ENCODE results near the gene KAT5. TPM values are rescaled to one million over a fixed set of nuclear protein-coding genes. Genes with fewer than 3 reads are reported as not detected.
"Not testable (repeated sequence)": the region's sequence is repeated elsewhere in the genome, so short reads cannot be mapped to it uniquely, and the experiment has no call there.

KAT5 gene
- polyA plus RNA-seq (ENCODE audit: insufficient read length in 10 of 10) = 10 to 100 TPM; 29.1 to 39.6 (median 34.4) TPM
- long read RNA-seq, donor 1, partial matches to known transcripts = 0 of 5 reads
- long read RNA-seq, donor 1, other reads (novel, unspliced or antisense) = 0 of 5 reads
- long read RNA-seq, donor 2, partial matches to known transcripts = 0 of 3 reads
- long read RNA-seq, donor 2, other reads (novel, unspliced or antisense) = 0 of 3 reads
- long read RNA-seq, donor 3 = 0 reads
- long read RNA-seq, donor 4, partial matches to known transcripts = 0 of 7 reads
- long read RNA-seq, donor 4, other reads (novel, unspliced or antisense) = 0 of 7 reads
- long read RNA-seq, donor 5, partial matches to known transcripts = 0 of 9 reads
- long read RNA-seq, donor 5, other reads (novel, unspliced or antisense) = 0 of 9 reads
- long read RNA-seq, donor 6, partial matches to known transcripts = 0 of 5 reads
- long read RNA-seq, donor 6, other reads (novel, unspliced or antisense) = 0 of 5 reads
- long read RNA-seq, donor 7, partial matches to known transcripts = 12 of 88 reads
- long read RNA-seq, donor 7, other reads (novel, unspliced or antisense) = 76 of 88 reads
- long read RNA-seq, donor 8, partial matches to known transcripts = 0 of 5 reads
- long read RNA-seq, donor 8, other reads (novel, unspliced or antisense) = 0 of 5 reads
- long read RNA-seq, donor 9, partial matches to known transcripts = 0 of 1 reads
- long read RNA-seq, donor 9, other reads (novel, unspliced or antisense) = 0 of 1 reads

DNA sequence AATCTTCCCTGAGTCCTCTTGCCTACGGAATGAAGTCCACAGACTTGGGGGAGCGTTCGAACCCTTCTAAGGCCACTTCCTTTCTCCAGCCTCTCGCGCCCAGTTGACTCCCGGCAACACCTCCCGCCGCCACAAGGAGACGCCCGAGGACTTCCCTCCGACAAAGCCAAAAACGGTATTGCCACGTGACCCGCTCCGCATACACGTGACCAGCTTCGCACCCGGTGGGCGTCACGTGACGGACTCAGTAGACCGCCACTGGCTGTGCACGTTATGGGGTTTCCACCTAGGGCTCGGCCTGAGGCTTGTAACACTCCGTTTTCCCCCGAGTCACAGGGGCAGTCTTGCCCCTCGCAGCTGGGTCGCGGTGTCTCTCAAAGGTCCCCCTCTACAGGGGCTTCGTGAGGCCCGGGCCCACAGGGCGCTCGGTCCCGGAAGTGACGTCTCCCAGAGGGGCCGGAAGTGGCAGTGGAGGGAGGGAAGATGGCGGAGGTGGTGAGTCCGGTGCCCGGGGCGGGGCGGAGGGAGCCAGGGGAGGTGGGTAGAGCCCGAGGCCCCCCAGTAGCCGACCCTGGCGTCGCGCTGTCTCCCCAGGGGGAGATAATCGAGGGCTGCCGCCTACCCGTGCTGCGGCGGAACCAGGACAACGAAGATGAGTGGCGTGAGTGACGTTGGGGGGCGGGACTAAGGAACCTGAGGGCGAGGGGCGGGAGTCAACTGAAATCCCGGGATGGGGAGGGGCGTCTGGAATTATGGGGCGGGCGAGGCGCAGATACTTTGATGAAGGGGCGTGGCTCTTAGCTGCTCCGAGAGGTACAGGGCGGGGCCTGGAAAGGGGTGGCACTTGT lies at the start of gene KAT5:
Gene KAT5 (plus strand): TSS at position 468 of the 848 bp plus-strand sequence. CDS start 16 bp downstream, at position 484.
- DNase-seq = peak; percentile 98 to 100 (median 98)

DNA sequence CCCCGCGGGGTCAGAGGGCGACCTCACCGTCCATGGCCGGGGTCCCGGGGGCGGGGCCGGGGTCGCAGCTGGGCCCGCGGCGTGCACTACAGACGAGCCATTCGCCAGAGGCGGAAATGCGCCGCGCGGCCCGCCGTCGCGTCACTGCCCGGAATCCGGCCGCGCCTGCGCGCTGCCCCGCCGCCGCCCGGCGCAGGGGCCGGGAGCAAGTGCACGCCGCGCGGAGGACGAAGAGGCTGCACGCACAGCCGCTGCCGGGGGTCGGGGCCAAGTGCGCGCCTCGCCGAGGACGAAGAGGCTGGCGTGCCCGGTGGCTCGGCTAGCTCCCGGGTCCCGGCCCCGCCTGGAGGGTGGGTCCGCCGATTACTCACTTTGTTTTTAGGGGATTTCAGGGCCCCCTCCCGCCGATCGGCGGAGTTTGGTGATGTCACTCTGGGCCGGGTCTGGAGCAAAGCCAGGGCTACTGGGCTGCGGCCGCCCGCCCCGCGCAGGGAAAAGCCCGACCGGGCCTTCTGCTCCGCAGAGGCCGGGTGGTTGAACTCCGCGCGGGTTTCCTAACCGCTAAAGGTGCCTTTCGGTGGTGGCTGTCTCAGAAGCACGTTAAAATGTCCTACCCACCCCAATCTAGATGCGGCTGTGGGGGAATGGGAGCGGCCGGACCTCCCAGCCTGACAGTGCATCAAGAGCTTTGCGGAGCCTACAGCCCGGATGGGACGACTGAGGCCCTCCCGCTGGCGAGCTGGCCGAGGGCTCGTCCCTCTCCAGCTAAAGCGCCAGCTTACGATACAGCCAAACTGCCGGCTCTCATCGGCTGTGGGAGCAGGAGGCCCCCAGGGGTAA lies 49.0 kb upstream of the KAT5 start, which contains the start of gene RELA:
Gene RELA (minus strand): TSS at position 118 of the 840 bp plus-strand sequence. CDS start 84 bp downstream, at position 34.
- DNase-seq = peak; percentile 96 to 99 (median 97)

DNA sequence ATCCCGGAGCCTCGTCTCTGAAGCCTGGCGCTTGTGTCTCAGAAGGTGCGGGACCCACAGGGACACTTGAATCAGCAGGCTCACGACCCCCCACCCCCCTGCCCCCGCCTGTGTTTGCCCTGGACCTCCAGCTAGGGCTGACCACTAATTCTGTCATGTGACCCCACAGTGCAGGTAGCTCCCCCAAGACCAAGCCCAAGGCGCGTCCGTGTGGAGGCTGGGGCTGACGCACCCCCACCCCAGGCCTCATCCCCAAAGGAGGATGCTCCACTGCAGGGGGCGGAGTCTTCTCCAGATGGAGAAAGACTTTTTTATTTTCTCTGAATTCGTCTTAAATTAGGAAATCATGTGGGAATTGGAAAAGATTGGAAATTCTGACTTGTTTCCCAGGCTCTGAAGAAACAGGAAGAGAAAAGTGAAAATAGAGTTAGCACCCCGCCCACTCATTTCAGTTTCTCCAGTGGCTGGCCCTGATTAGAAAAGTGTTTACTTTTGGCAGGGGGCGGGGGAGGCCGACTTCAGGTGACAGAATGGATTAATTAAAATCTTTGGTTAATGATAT lies 48.3 kb upstream of the KAT5 start:
- DNase-seq = peak; percentile 65 to 92 (median 80)

DNA sequence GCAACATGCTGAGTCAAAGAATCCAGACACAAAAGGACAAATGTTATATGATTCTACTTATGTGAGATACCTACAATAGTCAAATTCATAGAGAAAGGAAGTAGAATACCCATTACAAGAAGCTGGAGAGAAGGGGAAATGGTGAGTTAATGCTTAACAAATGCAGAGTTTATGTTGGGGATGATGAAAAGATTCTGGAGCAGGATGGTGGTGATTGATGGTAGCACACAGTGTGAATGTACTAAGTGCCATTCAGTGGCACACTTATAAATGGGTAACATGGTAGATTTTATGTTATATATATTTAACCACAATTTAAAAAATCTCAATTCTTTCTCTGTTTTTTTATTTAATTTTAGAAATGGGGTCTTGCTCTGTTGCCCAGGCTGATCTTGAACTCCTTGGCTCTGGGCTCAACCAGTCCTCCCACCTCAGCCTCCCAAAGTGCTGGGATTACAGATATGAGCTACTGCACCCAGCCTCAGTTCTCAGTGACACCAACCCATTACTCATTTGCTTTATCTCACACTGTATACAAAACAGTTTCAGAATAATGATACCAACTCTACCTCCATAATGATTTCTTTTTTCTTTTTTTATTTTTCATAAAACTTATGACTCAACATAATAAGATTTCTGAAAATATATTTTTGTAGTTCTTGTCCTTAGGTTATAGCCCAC lies 39.7 kb upstream of the KAT5 start:
- no peak for DNase-seq

DNA sequence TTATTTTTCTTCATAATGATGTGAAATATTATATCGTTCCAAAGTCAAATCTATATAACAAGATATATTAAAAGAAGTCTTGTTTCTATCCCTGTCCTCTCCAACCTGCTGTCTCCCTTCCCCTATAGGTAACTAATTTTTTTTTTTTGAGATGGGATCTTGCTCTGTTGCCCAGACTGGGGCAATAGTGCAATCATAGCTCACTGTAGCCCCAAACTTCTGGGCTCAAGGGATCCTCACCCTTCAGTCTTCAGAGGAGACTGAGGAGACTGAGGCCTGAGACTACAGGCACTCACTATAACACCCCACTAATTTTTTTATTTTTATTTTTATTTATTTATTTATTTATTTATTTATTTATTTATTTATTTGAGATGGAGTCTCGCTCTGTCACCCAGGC lies 39.1 kb upstream of the KAT5 start:
- DNase-seq = no peak

DNA sequence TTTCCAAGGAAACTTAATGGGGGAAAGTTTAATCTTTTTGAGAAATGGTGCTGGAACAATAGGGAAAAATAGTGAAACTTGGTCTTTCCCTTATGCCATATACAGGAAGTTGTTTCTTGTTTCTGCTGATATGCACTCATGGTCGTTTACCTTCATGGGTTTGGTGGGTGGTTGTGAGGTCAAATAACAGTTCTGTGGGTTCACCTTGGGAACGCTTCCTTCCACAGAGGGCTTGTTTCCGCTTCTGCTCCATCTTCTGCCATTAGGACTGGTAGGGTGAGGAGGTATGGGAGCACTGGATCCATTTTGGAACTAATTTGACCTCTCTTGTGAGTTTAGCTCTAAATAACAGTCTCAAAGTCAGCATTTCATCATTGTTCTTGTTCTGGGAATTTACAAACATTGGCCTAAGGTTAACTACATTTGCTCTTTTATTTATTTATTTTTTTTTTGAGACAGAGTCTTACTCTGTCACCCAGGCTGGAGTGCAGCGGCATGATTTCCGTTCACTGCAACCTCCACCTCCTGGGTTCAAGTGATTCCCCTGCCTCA lies 31.8 kb upstream of the KAT5 start:
- DNase-seq = no peak

DNA sequence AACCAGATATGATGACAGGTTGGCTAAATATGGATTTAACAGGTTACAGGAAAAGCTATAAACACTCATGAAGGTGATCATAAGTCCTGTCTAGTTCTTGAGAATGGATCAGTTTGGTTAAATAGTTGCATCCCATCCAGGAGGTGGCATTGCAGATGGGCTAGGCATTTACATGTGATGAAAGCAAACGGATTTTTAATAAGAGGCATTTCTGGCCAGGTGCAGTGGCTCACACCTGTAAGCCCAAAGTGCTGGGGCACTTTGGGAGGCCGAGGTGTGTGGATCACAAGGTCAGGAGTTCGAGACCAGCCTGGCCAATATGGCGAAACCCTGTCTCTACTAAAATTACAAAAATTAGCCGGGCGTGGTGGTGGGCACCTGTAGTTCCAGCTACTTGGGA lies 28.6 kb upstream of the KAT5 start:
- not testable (repeated sequence) for DNase-seq

DNA sequence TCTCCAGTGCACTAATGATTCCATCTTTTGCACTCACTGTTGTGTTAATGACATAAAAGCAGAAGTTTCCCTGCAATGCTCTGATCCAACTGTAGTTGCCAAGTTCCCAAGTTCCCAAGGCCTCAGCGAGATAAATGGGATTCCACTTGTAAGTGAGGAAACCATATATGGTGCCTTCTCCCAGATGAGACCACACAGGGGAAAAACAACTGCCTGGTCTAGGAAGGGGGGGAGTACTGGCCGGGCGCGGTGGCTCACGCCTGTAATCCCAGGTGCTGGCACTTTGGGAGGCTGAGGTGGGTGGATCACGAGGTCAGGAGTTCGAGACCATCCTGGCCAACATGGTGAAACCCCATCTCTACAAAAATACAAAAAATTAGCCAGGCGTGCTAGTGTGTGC lies 26.1 kb upstream of the KAT5 start:
- DNase-seq = no peak

DNA sequence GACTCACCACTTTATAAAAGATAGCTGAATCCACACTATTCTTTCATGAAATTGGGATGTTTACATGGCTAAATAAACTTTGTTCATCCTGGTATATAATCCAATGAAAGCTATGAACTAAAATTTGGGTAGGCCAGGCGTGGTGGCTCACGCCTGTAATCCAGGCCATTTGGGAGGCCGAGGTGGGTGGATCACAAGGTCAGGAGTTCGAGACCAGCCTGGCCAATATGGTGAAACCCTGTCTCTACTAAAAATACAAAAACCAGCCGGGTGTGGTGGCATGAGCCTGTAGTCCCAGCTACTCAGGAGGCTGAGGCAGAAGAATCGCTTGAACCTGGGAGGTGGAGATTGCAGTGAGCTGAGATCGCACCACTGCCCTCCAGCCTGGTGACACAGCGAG lies 20.2 kb upstream of the KAT5 start:
- not testable (repeated sequence) for DNase-seq

DNA sequence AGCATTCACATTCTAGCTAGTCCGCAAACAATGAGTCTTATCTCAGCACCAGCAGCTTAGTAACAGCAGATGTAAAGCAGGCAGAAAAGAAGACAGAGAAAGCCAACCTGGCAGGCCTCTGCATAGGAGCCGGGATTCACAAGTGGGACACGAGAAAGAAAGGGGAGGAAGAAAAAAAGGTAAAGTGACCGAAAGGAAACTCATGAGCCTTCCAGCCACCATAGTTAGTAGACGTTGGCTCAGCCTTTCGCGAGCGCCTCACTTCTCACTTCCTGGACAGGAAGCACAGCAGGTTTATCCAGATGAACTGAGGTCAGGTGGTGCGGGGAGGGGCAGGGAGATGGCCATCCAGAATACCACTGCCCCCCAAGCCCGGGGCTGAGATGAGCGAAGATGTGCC lies 19.7 kb upstream of the KAT5 start:
- no peak for DNase-seq

DNA sequence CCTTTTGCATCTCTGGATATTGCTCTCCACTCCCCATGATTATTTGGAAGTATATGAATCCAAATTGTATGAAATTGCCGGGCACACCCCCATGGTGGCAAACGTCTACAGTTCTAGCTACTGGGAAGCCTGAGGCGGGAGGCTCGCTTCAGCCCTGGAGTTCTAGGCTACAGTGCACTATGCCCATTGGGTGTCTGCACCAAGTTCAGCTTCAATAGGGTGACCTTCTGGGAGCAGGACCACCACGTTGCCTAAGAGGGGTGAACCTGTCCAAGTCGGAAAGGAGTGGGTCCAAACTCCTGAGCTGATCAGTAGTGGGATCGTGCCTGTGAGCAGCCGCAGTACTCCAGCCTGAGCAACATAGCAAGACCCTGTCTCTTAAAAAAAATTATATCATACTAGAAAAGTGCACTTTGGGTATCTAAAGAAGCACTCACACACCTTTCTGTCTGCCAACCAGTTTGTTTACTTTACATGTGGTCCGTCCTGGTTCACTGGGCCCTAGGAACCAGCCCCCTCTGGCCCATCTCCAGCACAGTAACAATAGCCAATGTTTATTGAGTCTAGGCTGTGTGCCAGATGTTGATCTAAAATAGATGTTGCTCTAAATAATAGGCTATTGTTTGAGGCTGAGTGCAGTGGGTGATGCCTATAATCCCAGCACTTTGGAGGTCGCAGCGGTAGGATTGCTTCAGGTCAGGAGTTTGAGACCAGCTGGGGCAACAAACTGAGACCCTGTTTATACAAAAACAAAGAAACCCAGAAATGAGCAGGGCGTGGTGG lies 16.4 kb upstream of the KAT5 start:
- peak in 1 of 3 donors; percentile 32 for DNase-seq

DNA sequence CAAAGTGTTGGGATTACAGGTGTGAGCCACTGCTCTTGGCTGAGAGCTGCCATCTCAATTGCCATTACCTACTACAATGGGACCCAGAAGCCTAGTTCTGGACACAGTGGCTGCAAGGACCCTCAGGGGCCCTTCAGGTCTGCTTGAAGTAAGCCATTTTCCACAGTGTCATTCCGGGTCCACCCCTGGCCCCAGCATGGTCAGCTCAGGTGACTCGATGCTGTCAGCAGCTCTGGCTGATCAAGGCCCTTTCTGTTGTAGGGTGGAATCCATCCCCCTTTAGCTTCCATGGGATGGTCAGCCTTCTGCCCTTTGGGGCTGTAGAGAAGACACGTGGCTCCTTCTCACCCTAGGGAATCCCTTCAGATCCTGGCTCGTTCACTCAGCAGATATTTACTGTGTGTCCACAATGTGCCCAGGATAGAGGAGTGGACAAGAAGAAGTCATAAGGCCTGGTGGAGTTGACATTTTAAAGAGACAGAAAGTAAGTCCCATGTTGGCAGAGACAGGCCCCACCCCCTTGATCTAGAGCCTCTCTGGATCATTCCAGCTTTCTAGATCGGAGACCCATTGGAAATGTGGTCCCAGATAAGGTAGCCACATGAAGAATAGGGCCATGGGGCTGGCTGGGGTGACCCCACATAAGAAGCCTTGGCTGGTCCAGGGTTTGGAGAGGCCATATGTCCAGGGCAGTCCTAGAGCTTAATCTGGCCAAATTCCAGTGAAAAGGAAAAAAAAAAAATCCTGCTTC lies 15.1 kb upstream of the KAT5 start:
- DNase-seq = no peak

DNA sequence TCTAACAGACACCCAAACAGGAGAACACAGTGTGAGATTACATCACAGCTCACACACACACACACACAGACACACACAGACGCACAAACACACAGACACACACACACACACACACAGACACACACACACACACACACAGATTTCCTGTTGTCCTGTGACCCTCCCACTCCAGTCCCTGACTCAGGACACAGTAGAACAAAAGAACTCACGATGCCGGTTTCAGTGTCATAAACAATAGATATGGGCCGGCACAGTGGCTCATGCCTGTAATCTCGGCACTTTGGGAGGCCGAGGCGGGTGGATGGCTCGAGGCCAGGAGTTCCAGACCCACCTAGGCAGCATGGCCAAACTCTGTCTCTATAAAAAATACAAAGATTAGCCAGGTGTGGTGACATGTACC lies 13.8 kb upstream of the KAT5 start:
- no peak for DNase-seq

DNA sequence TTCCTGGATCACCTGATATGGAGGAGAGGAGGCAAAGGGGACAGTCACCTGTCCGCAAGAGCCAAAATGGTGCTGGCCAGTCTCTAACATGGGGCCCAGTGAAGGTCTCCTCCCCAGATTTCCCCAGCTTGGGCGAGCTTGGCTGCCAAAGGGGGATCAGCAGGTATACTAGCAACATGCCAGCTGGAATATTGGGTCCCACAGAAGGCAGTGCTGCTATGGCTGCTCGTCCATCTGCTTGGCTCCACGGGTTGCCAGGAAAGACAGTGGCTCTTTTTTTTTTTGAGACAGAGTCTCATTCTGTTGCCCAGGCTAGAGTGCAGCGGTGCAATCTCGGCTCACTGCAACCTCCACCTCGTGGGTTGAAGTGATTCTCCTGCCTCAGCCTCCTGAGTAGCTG lies 12.7 kb upstream of the KAT5 start:
- no peak for DNase-seq

DNA sequence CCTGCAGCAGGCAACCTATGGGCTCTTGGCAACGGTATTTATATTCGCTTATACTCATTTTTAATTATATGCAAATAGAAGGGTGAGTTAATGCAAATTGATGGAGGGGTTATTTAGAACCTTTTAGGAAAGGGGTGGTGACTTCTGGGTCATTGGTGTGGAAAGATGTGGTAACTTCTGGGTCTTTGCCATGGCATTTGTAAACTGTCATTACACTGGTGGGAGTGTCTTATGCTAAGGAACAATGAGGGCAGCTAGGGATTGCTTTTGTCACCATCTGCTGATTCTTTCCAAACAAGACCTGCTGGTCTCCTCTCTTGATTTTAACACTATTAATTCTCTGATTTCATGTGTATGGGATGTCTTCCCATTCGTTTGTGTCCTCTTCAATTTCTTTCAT lies 11.7 kb upstream of the KAT5 start:
- no peak for DNase-seq

DNA sequence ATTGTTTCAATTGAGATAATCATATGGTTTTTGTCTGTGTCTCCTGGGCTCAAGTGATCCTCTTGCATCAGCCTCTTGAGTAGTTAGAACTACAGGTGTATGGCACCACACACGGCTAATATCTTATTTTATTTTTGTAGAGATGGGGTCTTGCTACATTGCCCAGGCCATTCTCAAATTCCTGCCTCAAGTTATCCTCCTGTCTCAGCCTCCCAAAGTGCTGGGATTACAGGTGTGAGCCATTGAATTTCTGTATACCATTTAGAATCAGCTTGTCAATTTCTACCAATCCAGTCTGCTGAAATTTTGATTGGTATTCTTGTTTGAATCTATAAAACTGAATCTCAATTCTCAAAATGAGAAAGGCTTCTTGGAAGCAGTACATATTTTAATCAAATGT lies 10.4 kb upstream of the KAT5 start:
- DNase-seq = no peak

DNA sequence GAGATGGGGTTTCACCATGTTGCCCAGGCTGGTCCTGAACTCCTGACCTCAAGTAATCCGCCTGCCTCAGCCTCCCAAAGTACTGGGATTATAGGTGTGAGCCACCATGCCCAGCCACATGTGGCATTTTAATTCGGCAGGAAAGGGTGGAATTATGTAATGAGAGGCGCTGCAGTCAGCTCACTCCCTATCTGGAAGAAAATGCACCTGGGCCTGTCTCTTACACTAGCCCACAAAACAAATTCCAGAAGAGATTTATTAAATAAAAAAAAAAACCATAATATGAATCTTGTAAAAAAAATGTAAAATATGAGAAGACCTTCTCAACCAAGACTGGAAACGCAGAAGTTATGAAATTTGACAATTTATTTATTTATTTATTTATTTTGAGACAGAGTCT lies 8.2 kb upstream of the KAT5 start:
- no peak for DNase-seq

DNA sequence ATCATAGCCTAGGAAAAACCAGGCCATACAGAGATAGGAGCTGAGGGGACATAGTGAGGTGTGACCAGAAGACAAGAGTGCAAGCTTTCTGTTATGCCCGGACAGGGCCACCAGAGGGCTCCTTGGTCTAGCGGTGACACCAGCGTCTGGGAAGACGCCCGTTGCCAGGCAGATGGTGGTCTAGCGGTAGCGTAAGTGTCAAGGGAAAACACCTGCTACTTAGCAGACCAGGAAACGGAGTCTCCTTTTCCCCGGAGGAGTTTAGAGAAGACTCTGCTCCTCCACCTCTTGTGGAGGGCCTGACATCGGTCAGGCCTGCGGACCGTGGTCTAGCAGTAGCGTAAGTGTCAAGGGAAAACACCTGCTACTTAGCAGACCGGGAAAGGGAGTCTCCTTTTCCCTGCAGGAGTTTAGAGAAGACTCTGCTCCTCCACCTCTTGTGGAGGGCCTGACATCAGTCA lies 5.7 kb upstream of the KAT5 start:
- peak in 2 of 3 donors; percentile 61 to 83 for DNase-seq
